GM12874 (cell line): ENCODE measurements around the gene ZNF593OS.

ENCODE experiments used
- CTCF ChIP-seq: IDR thresholded peaks from 2 replicates; pipeline ENCODE4 v1.5.1; 2011; ENCODE audit warnings: low read depth, mild to moderate bottlenecking, control low read depth, low read length, moderate library complexity; ENCODE audit not compliant: insufficient read depth

Gene ZNF593OS

GRCh38 chr1:26171084-26172072 is at the start of gene ZNF593OS:
Gene ZNF593OS, minus strand, starts transcription at chr1:26171832. Its CDS starts 171 bp downstream, at chr1:26171661.
- TF ChIP-seq CTCF = no peak

GRCh38 chr1:26221094-26221493 is 49.5 kb upstream of the ZNF593OS start:
- no peak for TF ChIP-seq CTCF

- no peak for TF ChIP-seq CTCF
Measured at GRCh38 chr1:26220199-26220912, 48.7 kb upstream of the ZNF593OS start.

- TF ChIP-seq CTCF = no peak
Measured at GRCh38 chr1:26218906-26219494, 47.4 kb upstream of the ZNF593OS start.

- TF ChIP-seq CTCF = no peak
Measured at GRCh38 chr1:26215246-26215645, 43.6 kb upstream of the ZNF593OS start.

GRCh38 chr1:26213335-26213905 is 41.8 kb upstream of the ZNF593OS start:
- TF ChIP-seq CTCF = no peak

- no peak for TF ChIP-seq CTCF
Measured at GRCh38 chr1:26212726-26213125, 41.1 kb upstream of the ZNF593OS start.
